ENCODE results near the gene SCP2.
A peak's percentile ranks its signal among the peaks of the same experiment; 100 is the strongest.

Gene SCP2

DNA sequence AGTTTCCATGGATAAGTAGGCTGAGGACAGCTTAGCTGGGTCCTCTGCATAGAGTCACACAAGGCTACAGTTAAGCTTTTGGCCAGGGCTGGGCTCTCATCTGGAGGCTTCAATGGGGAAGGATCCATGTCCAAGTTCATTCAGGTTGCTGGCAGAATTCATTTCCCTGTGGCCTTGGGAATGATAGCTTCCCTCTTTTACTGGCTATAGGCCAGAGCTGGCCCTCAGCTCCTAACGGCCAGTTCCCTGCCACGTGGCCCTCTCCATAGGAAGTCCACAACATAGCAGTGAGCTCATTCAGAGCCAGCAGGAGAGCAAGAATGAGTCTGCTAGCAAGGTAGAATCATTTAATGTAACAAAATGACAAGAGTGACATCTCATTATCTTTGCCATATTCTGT is 119.9 kb downstream of the SCP2 start:
- no peak for DNase-seq

DNA sequence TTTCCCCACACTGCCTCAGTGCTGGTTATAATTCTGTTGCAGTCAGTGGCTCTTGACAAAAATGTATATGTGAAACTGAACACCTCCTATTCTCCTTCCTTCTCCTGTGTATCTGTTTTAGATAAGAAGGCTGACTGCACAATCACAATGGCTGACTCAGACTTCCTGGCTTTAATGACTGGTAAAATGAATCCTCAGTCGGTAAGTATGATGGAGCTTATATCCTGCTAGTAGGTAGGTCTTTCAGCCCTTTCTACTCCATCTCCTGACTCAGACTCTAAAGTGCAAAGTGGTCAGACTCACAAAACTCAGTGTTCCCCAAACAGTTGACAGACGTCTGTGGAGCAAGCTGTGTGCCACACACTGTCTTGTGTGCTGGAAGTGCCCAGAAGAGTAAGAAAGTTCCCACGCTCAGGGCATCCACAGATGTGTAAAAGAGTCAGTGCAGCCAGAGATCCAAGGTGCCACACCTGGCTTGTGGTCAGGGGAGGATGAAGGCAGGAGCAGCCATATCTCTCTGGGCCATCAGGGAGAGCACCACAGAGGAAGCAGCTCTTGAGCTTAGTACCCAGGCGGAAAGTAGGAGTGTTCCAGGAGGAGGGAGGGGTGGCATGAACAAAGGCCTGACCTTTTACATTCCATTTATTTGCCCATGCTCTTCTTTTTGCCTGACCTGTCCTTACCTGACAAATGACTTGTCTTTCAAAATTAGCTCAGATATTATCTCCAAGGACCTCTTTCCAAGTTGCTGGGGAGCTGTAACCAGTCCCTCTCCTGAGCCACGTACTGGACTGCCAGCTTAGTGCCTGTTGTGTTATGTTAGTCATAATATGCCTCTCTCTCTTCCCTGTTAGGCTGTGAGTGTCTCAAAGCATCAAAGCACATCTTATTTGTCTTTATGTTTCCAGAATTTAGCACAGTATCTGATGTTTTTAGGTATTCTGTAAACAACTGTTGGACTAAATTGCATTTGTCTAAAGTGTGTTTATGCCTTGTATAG is 121.0 kb downstream of the SCP2 start:
- no peak for DNase-seq

DNA sequence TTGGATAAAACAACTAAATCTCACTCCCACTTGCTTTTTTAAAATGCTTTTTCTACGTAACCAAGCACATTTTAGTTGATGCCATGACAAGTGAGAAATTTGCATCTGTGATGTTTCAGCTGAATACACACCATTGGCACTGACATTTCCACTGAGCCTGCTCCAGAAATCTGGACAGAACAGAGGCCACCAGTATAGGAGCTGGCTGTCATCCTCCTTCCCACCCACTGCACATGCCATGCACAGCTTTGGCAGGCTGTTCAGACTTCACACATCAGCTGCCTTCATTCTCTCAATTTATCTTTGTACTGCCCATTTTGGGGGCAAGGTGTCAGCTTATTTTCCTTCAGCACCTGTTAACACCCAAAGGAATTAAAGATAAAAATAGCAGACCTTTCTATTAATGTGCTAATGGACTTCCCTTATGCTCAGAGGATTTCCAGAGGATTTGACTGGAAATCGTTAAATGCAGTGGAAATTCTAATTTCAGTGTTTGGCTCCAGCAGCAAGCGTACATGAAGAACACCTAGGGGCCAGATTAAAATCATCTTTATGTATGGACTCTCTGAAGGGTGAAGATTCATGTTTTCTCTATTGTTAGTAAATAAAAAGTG is 122.0 kb downstream of the SCP2 start:
- DNase-seq = no peak

GRCh38 chr1:53049574-53049967 is 122.5 kb downstream of the SCP2 start:
- no peak for DNase-seq

- DNase-seq = no peak
Measured at GRCh38 chr1:53050310-53050709, 123.2 kb downstream of the SCP2 start.

- DNase-seq = no peak
Measured at GRCh38 chr1:53051676-53052075, 124.6 kb downstream of the SCP2 start.

DNA sequence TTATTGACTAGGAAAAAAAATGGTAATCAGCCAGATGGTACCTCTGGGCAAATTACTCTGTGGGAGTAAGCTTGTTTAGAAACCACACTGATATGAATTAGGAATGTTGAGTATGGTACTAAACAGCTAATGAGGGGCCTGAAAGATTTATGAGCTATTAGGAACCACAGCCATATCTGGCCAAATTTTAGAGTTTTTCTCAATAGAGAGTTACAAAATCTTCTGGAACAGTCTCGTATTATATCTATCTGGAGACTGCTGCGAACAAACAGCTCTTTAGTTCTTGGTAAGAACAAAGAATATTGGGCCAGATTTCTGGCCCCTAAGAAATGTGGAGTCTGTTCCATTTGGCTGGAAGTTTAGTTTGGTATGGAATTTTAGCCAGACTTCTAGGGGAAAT is 130.1 kb downstream of the SCP2 start:
- DNase-seq = no peak

GRCh38 chr1:53060579-53060978 is 133.5 kb downstream of the SCP2 start:
- no peak for DNase-seq

DNA sequence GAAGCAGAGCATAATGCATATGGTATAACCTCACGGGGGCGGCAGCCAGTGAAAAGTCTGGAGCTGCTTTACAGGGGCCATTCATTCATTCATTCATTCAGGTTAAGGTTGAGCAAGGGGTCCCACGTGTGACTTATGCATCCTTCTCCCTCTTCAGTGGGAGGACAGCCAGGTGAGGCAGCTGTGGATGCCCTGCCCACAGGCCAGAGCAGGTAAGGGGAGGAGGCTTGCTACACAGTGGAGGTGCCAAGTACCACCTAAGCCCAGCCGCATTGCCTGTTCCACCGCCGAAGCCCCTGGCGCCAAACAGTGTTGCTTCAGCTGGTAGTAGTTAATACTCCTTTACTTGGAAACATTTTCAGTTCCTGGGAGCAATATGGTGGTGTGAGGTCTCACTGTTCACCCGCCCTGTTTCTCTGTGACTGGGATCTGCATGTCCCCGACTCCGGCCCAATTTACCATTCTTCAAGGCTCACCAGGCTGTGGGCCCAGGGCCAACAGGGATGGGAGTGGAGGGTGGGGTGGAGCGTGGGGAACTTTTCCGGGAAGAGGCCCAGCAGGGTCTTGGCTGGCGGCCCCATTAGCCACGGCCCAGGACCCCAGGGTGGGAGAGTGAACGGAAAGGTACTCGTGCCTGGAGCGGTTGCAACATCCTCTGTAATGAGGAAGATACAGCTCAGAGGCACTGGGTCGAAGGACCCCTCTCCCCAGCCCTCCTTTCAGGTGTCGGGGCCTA is 134.2 kb downstream of the SCP2 start:
- DNase-seq = no peak

- DNase-seq = peak in 1 of 2 donors; percentile 2
Measured at GRCh38 chr1:53061859-53062707, 135.0 kb downstream of the SCP2 start, which contains the start of gene PODN. Gene PODN, plus strand, starts transcription at chr1:53062213. Its CDS starts 7,643 bp downstream, at chr1:53069856.

- no peak for DNase-seq
Measured at GRCh38 chr1:53062708-53063591, 135.9 kb downstream of the SCP2 start.

DNA sequence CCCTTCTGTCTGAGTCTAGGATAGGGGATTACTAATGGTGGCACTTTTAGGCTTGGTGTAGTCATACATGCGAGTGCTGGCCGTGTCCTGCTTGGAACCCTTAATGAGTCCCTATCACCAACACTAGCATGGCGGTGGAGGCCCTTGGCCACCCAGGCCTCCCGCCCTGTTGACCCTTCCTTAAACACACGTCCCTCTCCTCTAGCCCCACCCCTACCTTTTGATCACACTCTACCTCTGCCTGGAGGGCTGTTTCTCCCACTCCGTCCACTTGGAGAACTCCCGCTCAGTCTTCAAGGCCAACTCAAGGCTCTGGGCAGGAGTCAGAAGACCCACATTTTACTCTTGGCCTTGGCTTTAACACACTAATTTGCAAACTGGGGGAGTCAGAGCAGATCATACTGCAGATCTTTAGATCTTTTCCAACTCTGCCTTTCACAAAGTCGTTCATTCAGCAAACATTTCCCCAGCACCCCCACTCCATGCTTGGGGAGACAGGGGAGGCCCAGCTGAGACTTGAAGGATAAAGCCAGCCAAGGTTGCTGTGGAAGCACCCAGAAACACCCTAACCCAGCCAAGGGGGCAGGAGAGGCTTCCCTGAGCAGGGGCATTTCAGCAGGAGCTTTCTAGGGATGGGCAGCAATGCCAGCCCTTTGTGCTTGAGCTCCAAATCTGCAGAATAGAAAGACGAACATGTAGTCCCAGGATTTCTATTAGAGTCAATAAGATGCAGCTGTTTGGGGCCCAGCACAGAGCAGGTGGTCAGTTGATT is 136.9 kb downstream of the SCP2 start:
- DNase-seq = no peak

DNA sequence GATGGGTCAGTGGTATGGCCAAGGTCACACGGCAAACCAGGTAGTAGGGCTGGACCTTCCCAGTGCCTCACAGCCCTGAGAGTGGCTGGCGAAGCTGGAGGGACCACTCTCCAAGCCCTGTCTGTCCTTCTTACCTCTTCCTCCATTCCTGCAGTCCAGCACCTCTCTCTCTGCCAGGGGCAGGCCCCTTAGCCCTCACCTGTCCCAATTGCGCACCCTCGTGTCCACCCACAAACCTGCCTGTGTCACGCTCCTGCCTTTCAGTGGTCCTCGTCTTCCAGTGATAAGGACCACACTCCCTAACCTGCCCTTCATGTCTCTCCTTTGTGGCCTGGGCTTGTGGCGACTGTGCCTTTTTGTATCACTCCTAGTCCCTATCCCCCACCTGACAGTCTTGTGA is 138.3 kb downstream of the SCP2 start:
- DNase-seq = no peak

- DNase-seq = no peak
Measured at GRCh38 chr1:53066488-53066887, 139.4 kb downstream of the SCP2 start.

DNA sequence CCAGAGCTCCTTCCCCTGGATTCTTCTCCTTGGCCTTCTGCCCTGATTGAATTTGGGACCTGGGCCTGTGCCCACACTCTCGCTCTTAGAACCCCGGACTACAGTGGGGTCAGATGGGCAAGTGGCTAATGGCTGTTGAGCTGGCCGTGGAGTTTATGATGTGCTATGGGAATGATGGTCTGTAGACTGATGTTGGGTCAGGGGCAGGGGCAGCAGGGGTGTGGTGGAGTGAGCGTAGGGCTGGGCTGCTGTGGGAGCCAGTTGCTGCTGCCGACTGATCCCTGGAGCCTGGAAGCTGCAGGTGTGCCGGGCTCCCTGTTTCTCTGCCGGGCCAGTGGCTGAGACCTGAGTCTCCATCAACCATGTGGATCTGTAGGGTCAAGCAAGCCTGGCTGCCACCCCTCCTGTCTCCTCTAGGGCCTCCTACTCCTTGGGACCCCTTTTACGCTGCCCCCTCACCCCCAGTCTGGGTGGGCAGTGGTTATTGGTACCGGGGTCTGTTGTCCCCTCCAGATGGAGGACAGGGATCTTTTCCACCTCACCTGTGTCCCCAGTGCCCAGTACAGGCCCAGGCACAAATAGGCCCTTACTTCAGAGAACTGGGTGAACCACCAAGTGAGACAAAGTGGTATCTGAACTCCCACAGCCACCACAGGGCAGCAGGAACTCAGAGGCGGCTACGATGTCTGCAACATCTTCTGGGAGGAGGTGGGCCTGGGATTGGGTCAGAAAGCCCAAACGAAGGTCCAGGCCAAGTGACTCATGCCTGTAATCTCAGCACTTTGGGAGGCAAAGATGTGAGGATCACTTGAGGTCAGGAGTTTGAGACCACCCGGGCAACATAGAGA is 140.0 kb downstream of the SCP2 start:
- DNase-seq = no peak

GRCh38 chr1:53067886-53068285 is 140.8 kb downstream of the SCP2 start:
- no peak for DNase-seq

DNA sequence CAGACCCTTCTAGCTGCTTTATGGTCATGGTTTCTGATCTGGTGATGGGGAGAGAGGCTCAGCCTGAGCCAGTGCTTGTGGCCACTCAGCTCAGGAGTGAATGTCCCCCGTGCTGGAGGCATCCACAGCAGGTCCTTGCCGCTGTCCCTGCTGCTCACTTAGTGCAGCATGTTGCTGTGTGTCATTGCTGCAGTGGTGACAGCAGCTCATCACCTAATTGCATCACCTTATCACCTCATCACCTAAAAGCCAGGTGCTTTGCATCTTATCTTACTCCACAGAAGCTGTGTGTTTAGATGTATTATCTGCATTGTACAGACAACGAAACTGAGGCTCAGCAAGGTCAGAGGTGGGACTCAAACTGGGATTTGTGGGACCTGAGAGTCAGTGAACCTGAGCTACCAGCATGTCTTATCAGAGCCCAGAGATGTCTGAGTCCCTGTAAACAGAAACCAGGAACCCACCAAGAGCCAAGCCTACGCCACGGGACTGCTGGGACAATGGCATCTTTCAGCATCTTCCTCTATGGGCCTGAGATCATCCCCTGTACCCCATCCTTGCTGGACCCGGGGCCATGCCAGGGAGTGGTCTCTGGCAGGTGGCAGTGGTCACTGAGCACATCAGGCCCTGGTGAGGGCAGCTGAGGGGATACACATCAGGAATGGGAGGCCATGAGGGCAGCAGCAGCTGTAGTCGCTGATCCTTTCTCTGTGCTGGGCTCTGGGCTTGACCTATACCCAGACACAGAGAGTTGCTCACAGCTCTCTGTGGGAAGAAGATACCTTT is 141.4 kb downstream of the SCP2 start:
- no peak for DNase-seq

DNA sequence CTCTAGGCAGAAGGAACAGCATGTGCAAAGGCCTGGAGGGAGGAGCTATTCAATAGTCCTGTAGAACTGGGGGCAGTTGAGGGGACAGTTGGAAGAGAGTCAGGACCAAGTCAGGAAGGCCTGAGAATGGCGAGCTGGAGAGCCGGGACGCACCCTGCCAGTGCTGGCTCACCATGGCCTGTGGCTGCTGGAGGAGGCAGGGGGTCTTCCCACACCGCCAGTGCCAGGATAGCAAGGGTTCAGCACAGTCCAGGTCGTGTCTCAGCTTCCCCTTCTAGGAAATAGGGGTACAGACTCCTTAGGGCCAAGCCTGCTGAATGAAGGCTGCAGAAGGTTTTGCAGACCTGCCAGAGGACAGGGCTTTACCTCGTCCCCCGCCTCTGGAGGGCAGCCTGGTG is 142.2 kb downstream of the SCP2 start:
- DNase-seq = no peak

Data from CD4-positive, alpha-beta T cell treated with Interleukin-1 beta for 1 hour (primary cell).